K562 (cell line): ENCODE data around the gene PYGO2. TPM values are rescaled to one million over a fixed set of nuclear protein-coding genes. Genes with fewer than 3 reads are reported as not detected.

Experiments used
- CREBBP ChIP-seq: IDR thresholded peaks from one replicate; pipeline ENCODE4 v1.6.1; 2012; ENCODE audit warnings: low read depth, mild to moderate bottlenecking, control low read depth, inconsistent platforms, low read length
- GATA2 ChIP-seq: sonication (generic); formaldehyde crosslinking; IDR thresholded peaks from 2 replicates; pipeline ENCODE4 v1.4.0; 2020; ENCODE audit warnings: mild to moderate bottlenecking, missing genetic modification reagents
- GMEB1 ChIP-seq: fragments of 250-450 bp; sonication (Bioruptor Pico); IDR thresholded peaks from 2 replicates; pipeline ENCODE4 v1.4.0; 2020; ENCODE audit warnings: mild to moderate bottlenecking
- HNRNPLL ChIP-seq: fragments of 200-400 bp; formaldehyde crosslinking; IDR thresholded peaks from 2 replicates; pipeline ENCODE4 v1.6.1; 2017; ENCODE audit warnings: low read length, low read depth, mild to moderate bottlenecking; ENCODE audit not compliant: poor library complexity, severe bottlenecking
- MAFG ChIP-seq: fragments of 450-650 bp; conservative IDR thresholded peaks from 2 replicates; pipeline ENCODE4 v1.6.1; 2016; ENCODE audit warnings: missing genetic modification characterization, missing compliant biosample characterization
- PHF20 ChIP-seq: fragments of 450-650 bp; IDR thresholded peaks from 2 replicates; pipeline ENCODE4 v1.6.1; 2018; ENCODE audit not compliant: partially characterized antibody
- SMARCA4 ChIP-seq: fragments of 450-650 bp; IDR thresholded peaks from 2 replicates; pipeline ENCODE4 v1.6.1; 2016
- TBL1XR1 ChIP-seq, 2 experiments: IDR thresholded peaks; 2 replicates each; pipeline ENCODE4 v1.6.1; 2012; ENCODE audit warnings: improper control_type of control experiment in 2 of 2, low read length in 2 of 2, mild to moderate bottlenecking in 1 of 2
- TEAD1 ChIP-seq, 2 experiments: fragments of 450-650 bp in 1 of 2; sonication (generic) in 1 of 2; formaldehyde crosslinking; IDR thresholded peaks; 2 replicates each; pipeline versions ENCODE4 v1.4.0 to v1.8.0; 2020 to 2022; ENCODE audit warnings: mild to moderate bottlenecking in 2 of 2, missing genetic modification reagents in 1 of 2
- TRIM25 ChIP-seq: fragments of 450-650 bp; IDR thresholded peaks from 2 replicates; pipeline ENCODE4 v1.7.0; 2016; ENCODE audit warnings: borderline replicate concordance
- ZFPM2 ChIP-seq: fragments of 250-450 bp; sonication (Bioruptor Pico); IDR thresholded peaks from 2 replicates; pipeline ENCODE4 v1.5.1; 2022; ENCODE audit warnings: mild to moderate bottlenecking
- ZNF41 ChIP-seq: fragments of 250-450 bp; sonication (Bioruptor Pico); conservative IDR thresholded peaks from 2 replicates; pipeline ENCODE4 v1.4.0; 2020; ENCODE audit warnings: mild to moderate bottlenecking
- ZNF431 ChIP-seq: sonication (generic); formaldehyde crosslinking; IDR thresholded peaks from 2 replicates; pipeline ENCODE4 v1.8.0; 2022; ENCODE audit warnings: mild to moderate bottlenecking, missing genetic modification reagents
- polyA plus RNA-seq, 8 experiments: library from polyadenylated mRNA; depleted of rRNA in 4 of 8; stranded (reverse) in 5 of 8; unstranded in 3 of 8; fragments of >200 nt; fragmentation: Nextera tagmentation in 2 of 8; fragmentation: Illumina TruSeq in 1 of 8; extraction: Ambion mirVana in 2 of 8; extraction: Trizol in 1 of 8; gene quantifications; 2 replicates each; pipeline versions ENCODE4 v1.2.1 to v1.2.3, GENCODE V29; 2011 to 2014; ENCODE audit warnings: inconsistent platforms in 1 of 8, missing spikeins in 1 of 8
- total RNA-seq, 7 experiments: library from RNA; depleted of rRNA in 6 of 7; stranded (reverse); fragments of >200 nt in 6 of 7; fragmentation: Illumina TruSeq in 2 of 7; extraction: Trizol in 2 of 7; gene quantifications; 2 replicates each; pipeline versions ENCODE4 v1.2.1 to v1.2.3, GENCODE V29; 2011 to 2021; ENCODE audit warnings: low replicate concordance in 1 of 7
- TF ChIP-seq, protein P1 (sequence below): sonication (generic); formaldehyde crosslinking; IDR thresholded peaks from 2 replicates; pipeline ENCODE4 v1.8.1; 2023; ENCODE audit warnings: mild to moderate bottlenecking, missing genetic modification reagents
- TF ChIP-seq, protein P2 (sequence below): fragments of 250-450 bp; sonication (Bioruptor Pico); IDR thresholded peaks from 2 replicates; pipeline ENCODE4 v1.5.0; 2021; ENCODE audit warnings: mild to moderate bottlenecking, moderate library complexity

Gene PYGO2
- total and polyA plus RNA-seq, 9 of the 15 experiments (the other 6 are each of a cell fraction or from before 2014, with no cell fraction given) = 8.3 to 36.2 (median 18.2) TPM

DNA sequence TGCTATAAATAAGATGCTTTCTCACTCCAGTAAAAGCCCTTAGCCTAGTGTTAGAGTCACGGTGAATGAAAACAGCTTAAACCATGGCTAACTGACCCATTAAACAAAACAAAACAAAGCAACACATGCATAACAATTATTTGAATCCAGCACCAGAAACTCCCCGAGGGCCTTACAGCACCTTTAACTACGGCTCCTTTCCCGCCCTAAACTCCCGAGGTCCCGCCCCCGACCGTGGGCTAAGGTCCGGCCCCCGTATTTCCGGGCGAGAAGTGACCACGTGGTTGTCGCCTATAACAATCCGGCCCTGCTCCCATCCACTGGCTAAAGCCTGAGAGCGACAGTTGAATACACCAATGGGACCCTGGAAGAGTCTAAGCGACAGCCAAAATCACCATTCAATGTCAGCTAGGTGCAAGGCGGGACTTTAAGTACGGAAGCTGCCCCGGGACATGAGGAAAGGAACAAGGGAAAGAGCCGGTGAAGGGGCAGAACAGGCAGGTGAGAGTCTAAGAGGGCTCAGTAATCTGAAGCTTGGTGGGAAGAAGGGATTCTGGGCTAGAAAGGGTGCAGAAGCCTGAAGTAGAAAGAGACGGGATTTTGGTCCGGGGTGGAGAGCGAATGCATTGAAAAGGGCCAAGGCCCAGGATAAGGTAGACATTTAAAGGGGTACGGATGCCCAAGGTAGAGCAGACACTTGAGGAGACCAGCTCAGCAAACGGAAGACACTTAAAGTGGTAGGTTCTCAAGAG is 21.5 kb upstream of the PYGO2 start, which contains the start of gene FLAD1 (continued):
- TF ChIP-seq, protein P1, sequence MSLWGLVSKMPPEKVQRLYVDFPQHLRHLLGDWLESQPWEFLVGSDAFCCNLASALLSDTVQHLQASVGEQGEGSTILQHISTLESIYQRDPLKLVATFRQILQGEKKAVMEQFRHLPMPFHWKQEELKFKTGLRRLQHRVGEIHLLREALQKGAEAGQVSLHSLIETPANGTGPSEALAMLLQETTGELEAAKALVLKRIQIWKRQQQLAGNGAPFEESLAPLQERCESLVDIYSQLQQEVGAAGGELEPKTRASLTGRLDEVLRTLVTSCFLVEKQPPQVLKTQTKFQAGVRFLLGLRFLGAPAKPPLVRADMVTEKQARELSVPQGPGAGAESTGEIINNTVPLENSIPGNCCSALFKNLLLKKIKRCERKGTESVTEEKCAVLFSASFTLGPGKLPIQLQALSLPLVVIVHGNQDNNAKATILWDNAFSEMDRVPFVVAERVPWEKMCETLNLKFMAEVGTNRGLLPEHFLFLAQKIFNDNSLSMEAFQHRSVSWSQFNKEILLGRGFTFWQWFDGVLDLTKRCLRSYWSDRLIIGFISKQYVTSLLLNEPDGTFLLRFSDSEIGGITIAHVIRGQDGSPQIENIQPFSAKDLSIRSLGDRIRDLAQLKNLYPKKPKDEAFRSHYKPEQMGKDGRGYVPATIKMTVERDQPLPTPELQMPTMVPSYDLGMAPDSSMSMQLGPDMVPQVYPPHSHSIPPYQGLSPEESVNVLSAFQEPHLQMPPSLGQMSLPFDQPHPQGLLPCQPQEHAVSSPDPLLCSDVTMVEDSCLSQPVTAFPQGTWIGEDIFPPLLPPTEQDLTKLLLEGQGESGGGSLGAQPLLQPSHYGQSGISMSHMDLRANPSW (CRISPR knock-in tag) = no peak
- TF ChIP-seq, protein P2, sequence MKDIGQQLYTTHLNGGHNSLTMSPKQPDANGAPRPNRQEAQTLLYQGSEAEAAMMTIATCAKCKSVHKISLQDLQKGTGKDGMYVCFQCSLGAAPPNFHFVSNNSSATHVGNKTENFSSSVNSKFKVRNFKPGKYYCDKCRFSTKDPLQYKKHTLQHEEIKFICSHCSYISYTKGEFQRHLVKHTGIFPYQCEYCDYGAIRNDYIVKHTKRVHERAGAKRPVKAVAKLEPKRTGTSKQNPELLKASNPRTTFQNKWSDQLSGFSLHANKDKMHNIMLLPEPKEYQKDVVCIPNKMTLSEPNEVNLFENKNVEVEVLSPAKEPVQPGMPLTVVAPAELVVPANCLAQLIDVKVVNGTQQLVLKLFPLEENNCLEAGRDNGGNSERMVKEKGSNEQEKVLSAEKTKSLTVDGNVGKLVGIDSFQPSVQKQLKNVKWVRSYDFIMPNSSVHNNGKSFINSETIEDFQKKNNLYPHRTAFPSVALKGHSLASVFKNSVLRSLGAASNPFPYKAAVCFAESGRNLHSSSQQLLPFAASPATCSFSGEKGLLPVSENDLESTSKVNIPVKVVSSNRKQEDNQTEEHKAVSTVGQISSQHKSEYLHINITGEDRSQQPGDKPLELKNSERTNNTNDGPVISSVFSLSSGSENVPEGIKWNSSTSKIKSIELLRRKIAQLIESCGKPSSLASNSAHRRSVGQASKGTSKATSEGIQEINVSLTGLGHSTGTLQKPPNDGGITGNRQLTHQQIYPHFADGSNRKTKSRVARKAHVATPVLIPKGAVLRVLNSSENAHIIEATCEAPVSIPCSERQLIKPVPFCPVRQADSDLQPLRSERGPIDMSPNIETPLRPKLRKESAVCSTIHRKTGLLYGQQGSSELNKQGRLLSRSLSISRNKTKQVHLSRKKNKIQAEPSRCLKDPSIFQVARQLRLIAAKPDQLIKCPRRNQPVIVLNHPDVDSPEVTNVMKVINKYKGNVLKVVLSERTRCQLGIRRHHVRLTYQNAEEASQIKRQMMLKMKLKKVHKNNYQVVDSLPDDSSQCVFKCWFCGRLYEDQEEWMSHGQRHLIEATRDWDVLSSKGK = no peak
- no peak for TF ChIP-seq TRIM25
- TF ChIP-seq MAFG (tag) = no peak
- no peak for TF ChIP-seq ZFPM2
- TF ChIP-seq GMEB1 = no peak
- TF ChIP-seq TBL1XR1 (IDR thresholded peaks at IDR 0.05; ENCODE audit: low read length in 2 of 2) = no peak; a peak in 1 of 4 replicates
- TF ChIP-seq TEAD1 (CRISPR knock-in tag; IDR thresholded peaks at IDR 0.05) = peak in 1 of 2 experiments; percentile 36; a peak in 1 of 4 replicates
- no peak for TF ChIP-seq ZNF431 (CRISPR knock-in tag)
- no peak; the same call in 1 of the 2 replicates for TF ChIP-seq SMARCA4
- TF ChIP-seq GATA2 (CRISPR knock-in tag) = no peak
- peak; percentile 26 for TF ChIP-seq HNRNPLL
- 0 out of 2 replicates have a peak, but pooled peaks have one; percentile 25 for TF ChIP-seq ZNF41
- TF ChIP-seq PHF20 = peak; percentile 67
- TF ChIP-seq CREBBP = no peak
